Uterus (tissue), 4 donors: ENCODE measurements around the gene NYNRIN. TPM values are rescaled to one million over a fixed set of nuclear protein-coding genes. Genes with fewer than 3 reads are reported as not detected.
"Not testable (repeated sequence)": the region's sequence is repeated elsewhere in the genome, so short reads cannot be mapped to it uniquely, and the experiment has no call there.

Experiments used
- DNase-seq, 2 donors: peaks; one replicate each; pipeline ENCODE4 v3.0.0-alpha.2; 2019 to 2020
- H3K27ac ChIP-seq, 2 donors: fragments of 200-600 bp; sonication (generic); 1 replicate in 1 of 2; 2 replicates in 1 of 2; pipeline ENCODE4 v1.5.1; 2016 to 2018
- H3K27me3 ChIP-seq, 2 donors: fragments of 200-600 bp; sonication (generic); one replicate each; pipeline ENCODE4 v1.5.1; 2018 to 2019; ENCODE audit warnings: control low read depth in 1 of 2
- H3K36me3 ChIP-seq, 2 donors: fragments of 200-600 bp; sonication (generic); one replicate each; pipeline ENCODE4 v1.5.1; 2019; ENCODE audit warnings: control low read depth in 1 of 2
- H3K4me1 ChIP-seq, 2 donors: fragments of 200-600 bp; sonication (generic); one replicate each; pipeline ENCODE4 v1.5.1; 2018 to 2019; ENCODE audit warnings: control low read depth in 1 of 2
- H3K4me3 ChIP-seq, 2 donors: fragments of 200-600 bp; sonication (generic); 1 replicate in 1 of 2; 2 replicates in 1 of 2; pipeline ENCODE4 v1.5.1; 2018 to 2019; ENCODE audit warnings: mild to moderate bottlenecking in 1 of 2
- H3K9me3 ChIP-seq, 2 donors: fragments of 200-600 bp; sonication (generic); one replicate each; pipeline ENCODE4 v1.5.1; 2019; ENCODE audit warnings: control low read depth in 1 of 2
- CTCF ChIP-seq, 4 experiments: fragments of 200-600 bp in 2 of 4; fragments of 450-650 bp in 2 of 4; sonication (generic) in 2 of 4; IDR thresholded peaks; one replicate each; pipeline ENCODE4 v1.5.1; 2016 to 2019; ENCODE audit warnings: antibody characterized with exemption in 4 of 4, mild to moderate bottlenecking in 2 of 4, moderate library complexity in 1 of 4
- POLR2A ChIP-seq, 2 donors: fragments of 450-650 bp; IDR thresholded peaks; one replicate each; pipeline ENCODE4 v1.6.1; 2016; ENCODE audit warnings: antibody characterized with exemption in 2 of 2, mild to moderate bottlenecking in 1 of 2, moderate library complexity in 1 of 2
- intact Hi-C: fragments of 100-400 bp; cut with DNase I; formaldehyde crosslinking; loops from one replicate; pipeline ENCODE4 v1.15.1; 2023; ENCODE audit warnings: low total_unique reads
- total RNA-seq, 4 donors: library from RNA; depleted of rRNA in 3 of 4; stranded (reverse); fragments of >200 nt in 3 of 4; gene quantifications; one replicate each; pipeline versions ENCODE4 v1.1.0 to v1.2.4, GENCODE V29; 2014 to 2023
- donor health status: DM: yes; HTN: yes; CAD: no.

The NYNRIN gene
- total RNA-seq = 10 to 100 TPM in 3 of 4 donors, 1 to 10 TPM in 1; 4.9 to 51.1 (median 27.3) TPM

GRCh38 chr14:24398653-24399446, at the start of gene NYNRIN:
Gene NYNRIN (plus strand): TSS chr14:24399003. CDS start chr14:24399247, 244 bp downstream.
- Histone ChIP-seq H3K9me3 (no peaks in the 10 kb centered on the region), H3K27ac (peak within 1 kb of the TSS; percentile 87 to 91), H3K27me3 (no peaks in the 10 kb centered on the region), H3K4me3 (peak within 1 kb of the TSS; percentile 57 to 66), H3K4me1 (peaks cover 0 to 7% of the 10 kb centered on the region in 2 donors), H3K36me3 (no peaks in the 10 kb centered on the region)
- peak; percentile 62 to 67 for DNase-seq
- peak in 1 of 2 donors; percentile 28 for TF ChIP-seq POLR2A (IDR thresholded peaks at IDR 0.05)
- no peak for TF ChIP-seq CTCF (IDR thresholded peaks at IDR 0.05)
- intact Hi-C loops = no loop called here

- DNase-seq = no peak
- intact Hi-C loops = no loop called here
These were observed 49.1 kb upstream of the NYNRIN start for GRCh38 chr14:24349742-24350141.

GRCh38 chr14:24351517-24351916, 47.3 kb upstream of the NYNRIN start:
- Histone ChIP-seq H3K4me1 (no peaks in the 10 kb centered on the region), H3K9me3 (no peaks in the 10 kb centered on the region), H3K27ac (no peak overlapping the region), H3K27me3 (no peaks in the 10 kb centered on the region), H3K36me3 (no peaks in the 10 kb centered on the region), H3K4me3 (no peak overlapping the region)
- DNase-seq = no peak
- intact Hi-C loops = no loop called here
- no peak for TF ChIP-seq POLR2A (IDR thresholded peaks at IDR 0.05)

More at GRCh38 chr14:24349742-24350141, 49.1 kb upstream of the NYNRIN start:
- Histone ChIP-seq H3K27me3 (no peaks in the 10 kb centered on the region), H3K27ac (no peak overlapping the region), H3K9me3 (no peaks in the 10 kb centered on the region), H3K4me3 (no peak overlapping the region), H3K4me1 (no peaks in the 10 kb centered on the region), H3K36me3 (no peaks in the 10 kb centered on the region)
- TF ChIP-seq POLR2A (IDR thresholded peaks at IDR 0.05) (no peak), CTCF (IDR thresholded peaks at IDR 0.05) (no peak)

- intact Hi-C loops = no loop called here
- DNase-seq = no peak
- TF ChIP-seq CTCF (IDR thresholded peaks at IDR 0.05) = no peak
- TF ChIP-seq POLR2A (IDR thresholded peaks at IDR 0.05) = no peak
- Histone ChIP-seq H3K27me3 (no peaks in the 10 kb centered on the region), H3K36me3 (no peaks in the 10 kb centered on the region), H3K4me1 (no peaks in the 10 kb centered on the region), H3K4me3 (no peak overlapping the region), H3K9me3 (no peaks in the 10 kb centered on the region), H3K27ac (no peak overlapping the region)
These were observed 45.0 kb upstream of the NYNRIN start for GRCh38 chr14:24353559-24354481.

- H3K36me3 ChIP-seq, H3K27ac ChIP-seq, DNase-seq, H3K27me3 ChIP-seq, H3K4me3 ChIP-seq, H3K4me1 ChIP-seq, H3K9me3 ChIP-seq, intact Hi-C loops: not testable (repeated sequence)
These were observed 44.3 kb upstream of the NYNRIN start for GRCh38 chr14:24354482-24354825.

- TF ChIP-seq POLR2A (IDR thresholded peaks at IDR 0.05) (no peak), CTCF (IDR thresholded peaks at IDR 0.05) (no peak)
- no peaks in the 10 kb centered on the region for H3K4me1 ChIP-seq
- no peak overlapping the region for H3K4me3 ChIP-seq
- intact Hi-C loops = no loop called here
- H3K27me3 ChIP-seq = no peaks in the 10 kb centered on the region
- H3K27ac ChIP-seq = no peak overlapping the region
- DNase-seq = no peak
- no peaks in the 10 kb centered on the region for H3K36me3 ChIP-seq
- H3K9me3 ChIP-seq = no peaks in the 10 kb centered on the region
These were observed 43.8 kb upstream of the NYNRIN start for GRCh38 chr14:24355009-24355408.
